ENCODE data around the gene AR.
"Not testable (repeated sequence)": the region's sequence is repeated elsewhere in the genome, so short reads cannot be mapped to it uniquely, and the experiment has no call there.

The AR gene

GRCh38 chrX:67648361-67648760 lies 104.5 kb downstream of the AR start:
- peak; percentile 0 for DNase-seq

GRCh38 chrX:67651437-67652142 lies 107.8 kb downstream of the AR start:
- no peak for DNase-seq

GRCh38 chrX:67652543-67652942 lies 108.7 kb downstream of the AR start:
- DNase-seq = no peak

GRCh38 chrX:67654301-67654700 lies 110.5 kb downstream of the AR start:
- DNase-seq = no peak

GRCh38 chrX:67665583-67665982 lies 121.8 kb downstream of the AR start:
- DNase-seq = no peak

- not testable (repeated sequence) for DNase-seq
Observed at GRCh38 chrX:67670717-67671116, 126.9 kb downstream of the AR start.

- no peak for DNase-seq
Observed at GRCh38 chrX:67673741-67674274, 130.0 kb downstream of the AR start.

GRCh38 chrX:67674741-67675140 lies 130.9 kb downstream of the AR start:
- no peak for DNase-seq

GRCh38 chrX:67684136-67684535 lies 140.3 kb downstream of the AR start:
- DNase-seq = no peak

- peak; percentile 49 for DNase-seq
Observed at GRCh38 chrX:67692246-67692645, 148.4 kb downstream of the AR start.

- DNase-seq = peak; percentile 2
Observed at GRCh38 chrX:67693928-67694327, 150.1 kb downstream of the AR start.

- no peak for DNase-seq
Observed at GRCh38 chrX:67697452-67697851, 153.6 kb downstream of the AR start.

- DNase-seq = peak; percentile 35
Observed at GRCh38 chrX:67700602-67701001, 156.8 kb downstream of the AR start.

- no peak for DNase-seq
Observed at GRCh38 chrX:67714004-67714403, 170.2 kb downstream of the AR start.

- no peak for DNase-seq
Observed at GRCh38 chrX:67717571-67717970, 173.8 kb downstream of the AR start.

- DNase-seq = no peak
Observed at GRCh38 chrX:67718926-67719325, 175.1 kb downstream of the AR start.

- DNase-seq = no peak
Observed at GRCh38 chrX:67720344-67720743, 176.5 kb downstream of the AR start.

GRCh38 chrX:67721321-67721720 lies 177.5 kb downstream of the AR start:
- no peak for DNase-seq

GRCh38 chrX:67723580-67724351 lies 179.9 kb downstream of the AR start:
- no peak for DNase-seq

- DNase-seq = no peak
Observed at GRCh38 chrX:67724359-67725110, 180.7 kb downstream of the AR start.

- DNase-seq = no peak
Observed at GRCh38 chrX:67725471-67725870, 181.7 kb downstream of the AR start.

GRCh38 chrX:67726018-67726417 lies 182.2 kb downstream of the AR start:
- DNase-seq = no peak

- DNase-seq = no peak
Observed at GRCh38 chrX:67727576-67727975, 183.8 kb downstream of the AR start.

All from fibroblast of skin of scalp (primary cell).